KMS-11 (cell line): ENCODE measurements around the gene LETM1.

Source experiments
- H2AFZ ChIP-seq: fragments of 200-600 bp; sonication (generic); 2 replicates; pipeline ENCODE4 v1.6.1; 2016; ENCODE audit warnings: antibody characterized with exemption, mixed run types, low read depth
- H3K27ac ChIP-seq: fragments of 200-600 bp; sonication (generic); 2 replicates; pipeline ENCODE4 v1.6.1; 2016; ENCODE audit warnings: mild to moderate bottlenecking, mixed run types
- H3K27me3 ChIP-seq: fragments of 200-600 bp; sonication (generic); 2 replicates; pipeline ENCODE4 v1.6.1; 2017; ENCODE audit warnings: mild to moderate bottlenecking, low read depth, mixed run types, moderate library complexity; ENCODE audit not compliant: insufficient read depth
- H3K36me3 ChIP-seq: fragments of 200-600 bp; sonication (generic); 2 replicates; pipeline ENCODE4 v1.6.1; 2017; ENCODE audit warnings: mild to moderate bottlenecking, mixed run types; ENCODE audit not compliant: insufficient read depth
- H3K4me1 ChIP-seq: fragments of 200-600 bp; sonication (generic); 2 replicates; pipeline ENCODE4 v1.6.1; 2016; ENCODE audit warnings: mild to moderate bottlenecking, low read depth, mixed run types; ENCODE audit not compliant: poor library complexity, severe bottlenecking
- H3K4me2 ChIP-seq: fragments of 200-600 bp; sonication (generic); 2 replicates; pipeline ENCODE4 v1.7.0; 2016; ENCODE audit warnings: mild to moderate bottlenecking, mixed run types
- H3K4me3 ChIP-seq: fragments of 200-600 bp; sonication (generic); IDR thresholded peaks from 2 replicates; pipeline ENCODE4 v1.6.1; 2017; ENCODE audit warnings: low read depth, low read length, mixed read lengths; ENCODE audit not compliant: insufficient read depth
- H3K79me2 ChIP-seq: fragments of 200-600 bp; sonication (generic); 2 replicates; pipeline ENCODE4 v1.6.1; 2016; ENCODE audit warnings: low read depth, mixed run types; ENCODE audit not compliant: insufficient read depth
- H3K9ac ChIP-seq: fragments of 200-600 bp; sonication (generic); 2 replicates; pipeline ENCODE4 v1.6.1; 2016; ENCODE audit warnings: mild to moderate bottlenecking, mixed run types
- H4K20me1 ChIP-seq: fragments of 200-600 bp; sonication (generic); 2 replicates; pipeline ENCODE4 v1.6.1; 2016; ENCODE audit warnings: mild to moderate bottlenecking, mixed run types; ENCODE audit not compliant: insufficient read depth
- TF ChIP-seq, protein P1 (sequence below): fragments of 200-600 bp; sonication (generic); conservative IDR thresholded peaks from 2 replicates; pipeline ENCODE4 v1.6.1; 2017; ENCODE audit warnings: low read depth, mild to moderate bottlenecking, antibody characterized with exemption, low read length, moderate library complexity, mixed read lengths

Gene LETM1

GRCh38 chr4:1784789-1785591 is 71.0 kb downstream of the LETM1 start:
- H3K4me2 ChIP-seq: no peak overlapping the region
- H2AFZ ChIP-seq: no peak overlapping the region
- H3K9ac ChIP-seq: no peak overlapping the region
- no peak overlapping the region for H3K27ac ChIP-seq
- H4K20me1 ChIP-seq: no peaks in the 10 kb centered on the region
- no peak overlapping the region for H3K4me3 ChIP-seq
- H3K79me2 ChIP-seq: no peaks in the 10 kb centered on the region
- H3K36me3 ChIP-seq: no peaks in the 10 kb centered on the region
- no peaks in the 10 kb centered on the region for H3K27me3 ChIP-seq
- no peaks in the 10 kb centered on the region for H3K4me1 ChIP-seq
- TF ChIP-seq, protein P1, sequence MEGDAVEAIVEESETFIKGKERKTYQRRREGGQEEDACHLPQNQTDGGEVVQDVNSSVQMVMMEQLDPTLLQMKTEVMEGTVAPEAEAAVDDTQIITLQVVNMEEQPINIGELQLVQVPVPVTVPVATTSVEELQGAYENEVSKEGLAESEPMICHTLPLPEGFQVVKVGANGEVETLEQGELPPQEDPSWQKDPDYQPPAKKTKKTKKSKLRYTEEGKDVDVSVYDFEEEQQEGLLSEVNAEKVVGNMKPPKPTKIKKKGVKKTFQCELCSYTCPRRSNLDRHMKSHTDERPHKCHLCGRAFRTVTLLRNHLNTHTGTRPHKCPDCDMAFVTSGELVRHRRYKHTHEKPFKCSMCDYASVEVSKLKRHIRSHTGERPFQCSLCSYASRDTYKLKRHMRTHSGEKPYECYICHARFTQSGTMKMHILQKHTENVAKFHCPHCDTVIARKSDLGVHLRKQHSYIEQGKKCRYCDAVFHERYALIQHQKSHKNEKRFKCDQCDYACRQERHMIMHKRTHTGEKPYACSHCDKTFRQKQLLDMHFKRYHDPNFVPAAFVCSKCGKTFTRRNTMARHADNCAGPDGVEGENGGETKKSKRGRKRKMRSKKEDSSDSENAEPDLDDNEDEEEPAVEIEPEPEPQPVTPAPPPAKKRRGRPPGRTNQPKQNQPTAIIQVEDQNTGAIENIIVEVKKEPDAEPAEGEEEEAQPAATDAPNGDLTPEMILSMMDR: no peak

GRCh38 chr4:1784395-1784788 is 71.6 kb downstream of the LETM1 start:
- H2AFZ ChIP-seq: no peak overlapping the region
- H3K4me2 ChIP-seq: no peak overlapping the region
- H3K4me3 ChIP-seq: no peak overlapping the region
- H3K79me2 ChIP-seq: no peaks in the 10 kb centered on the region
- H3K27ac ChIP-seq: no peak overlapping the region
- no peaks in the 10 kb centered on the region for H3K27me3 ChIP-seq
- no peaks in the 10 kb centered on the region for H3K4me1 ChIP-seq
- H3K9ac ChIP-seq: no peak overlapping the region
- TF ChIP-seq, protein P1: no peak
- H4K20me1 ChIP-seq: no peaks in the 10 kb centered on the region
- H3K36me3 ChIP-seq: no peaks in the 10 kb centered on the region

GRCh38 chr4:1783970-1784369 is 72.0 kb downstream of the LETM1 start:
- TF ChIP-seq, protein P1: no peak
- no peaks in the 10 kb centered on the region for H3K79me2 ChIP-seq
- H3K4me2 ChIP-seq: no peak overlapping the region
- H3K36me3 ChIP-seq: no peaks in the 10 kb centered on the region
- no peaks in the 10 kb centered on the region for H3K27me3 ChIP-seq
- H4K20me1 ChIP-seq: no peaks in the 10 kb centered on the region
- no peak overlapping the region for H3K4me3 ChIP-seq
- H2AFZ ChIP-seq: no peak overlapping the region
- H3K27ac ChIP-seq: no peak overlapping the region
- no peaks in the 10 kb centered on the region for H3K4me1 ChIP-seq
- no peak overlapping the region for H3K9ac ChIP-seq

DNA sequence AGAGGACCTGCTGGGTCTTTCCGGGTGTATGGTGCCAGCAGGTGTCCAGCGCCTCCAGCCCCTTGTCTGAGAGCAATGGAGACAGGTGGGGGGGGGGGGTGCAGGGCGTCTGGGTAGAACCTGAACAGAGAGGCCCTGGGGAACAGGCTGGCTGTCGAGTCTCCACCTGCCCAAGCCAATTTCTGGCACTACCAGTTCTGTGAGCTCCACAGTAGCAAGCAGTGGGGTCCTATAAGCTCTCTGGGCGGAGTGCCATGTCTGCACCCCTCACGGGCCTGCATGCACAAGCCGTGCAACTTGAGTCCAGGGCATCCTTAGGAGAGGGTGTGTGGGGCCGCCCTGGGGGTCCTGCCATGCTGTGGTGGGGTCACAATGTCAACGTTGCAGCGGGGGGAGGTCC is 72.9 kb downstream of the LETM1 start:
- no peak overlapping the region for H2AFZ ChIP-seq
- no peaks in the 10 kb centered on the region for H3K79me2 ChIP-seq
- no peak overlapping the region for H3K4me3 ChIP-seq
- no peaks in the 10 kb centered on the region for H3K27me3 ChIP-seq
- no peaks in the 10 kb centered on the region for H4K20me1 ChIP-seq
- no peaks in the 10 kb centered on the region for H3K4me1 ChIP-seq
- H3K36me3 ChIP-seq: no peaks in the 10 kb centered on the region
- no peak overlapping the region for H3K4me2 ChIP-seq
- H3K27ac ChIP-seq: no peak overlapping the region
- no peak overlapping the region for H3K9ac ChIP-seq
- TF ChIP-seq, protein P1: no peak
